NCI-H748 treated with DMSO at 0.1 percent for 48 hours (cell line): ENCODE results near the gene RNF215.

Experiments used
- DNase-seq: peaks from one replicate; lab custom pipeline; 2025; lab: John Stamatoyannopoulos, UW

Gene RNF215

DNA sequence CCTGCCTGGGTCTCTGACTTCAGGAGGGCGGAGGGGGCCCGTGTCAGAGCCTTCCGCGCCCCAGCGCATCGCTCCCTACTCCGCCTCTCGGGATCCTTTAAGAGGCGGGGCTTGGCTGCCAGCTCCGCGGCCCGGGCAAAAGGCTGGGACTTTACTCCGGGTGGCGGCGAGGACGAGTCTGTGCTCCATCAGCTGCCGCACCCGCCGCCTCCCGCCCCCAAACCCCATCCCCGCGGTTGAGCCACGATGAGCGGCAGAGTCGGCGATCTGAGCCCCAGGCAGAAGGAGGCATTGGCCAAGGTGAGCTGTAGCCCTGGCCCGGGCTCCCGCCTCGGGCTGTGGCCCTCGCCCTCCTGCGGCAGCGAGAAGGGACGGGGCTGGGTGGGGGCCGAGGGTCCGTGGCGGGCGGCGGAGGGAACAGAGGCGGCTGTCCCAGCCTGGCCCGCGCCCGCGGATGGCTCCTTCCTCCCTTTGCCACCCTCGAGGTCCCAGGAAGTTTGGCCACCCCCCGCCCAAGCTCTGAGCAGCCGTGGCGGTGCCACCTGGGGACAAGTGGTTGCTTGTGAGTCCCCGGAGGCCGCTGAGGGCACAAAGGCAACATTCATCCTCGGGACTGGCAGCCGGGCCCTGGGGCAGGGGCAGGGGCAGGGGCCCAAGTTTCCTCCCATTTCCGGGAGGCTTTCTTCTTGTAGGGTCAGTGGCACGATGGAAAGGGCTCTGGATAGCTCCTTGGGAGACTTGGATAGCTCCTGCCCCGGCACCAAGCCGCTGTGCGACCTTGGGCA is 9.9 kb upstream of the RNF215 start, which contains the start of gene SEC14L2:
TSS of gene SEC14L2 (plus strand) at position 148 of the 785 bp plus-strand sequence. CDS start at position 247, 99 bp downstream.
- peak; percentile 6 for DNase-seq

DNA sequence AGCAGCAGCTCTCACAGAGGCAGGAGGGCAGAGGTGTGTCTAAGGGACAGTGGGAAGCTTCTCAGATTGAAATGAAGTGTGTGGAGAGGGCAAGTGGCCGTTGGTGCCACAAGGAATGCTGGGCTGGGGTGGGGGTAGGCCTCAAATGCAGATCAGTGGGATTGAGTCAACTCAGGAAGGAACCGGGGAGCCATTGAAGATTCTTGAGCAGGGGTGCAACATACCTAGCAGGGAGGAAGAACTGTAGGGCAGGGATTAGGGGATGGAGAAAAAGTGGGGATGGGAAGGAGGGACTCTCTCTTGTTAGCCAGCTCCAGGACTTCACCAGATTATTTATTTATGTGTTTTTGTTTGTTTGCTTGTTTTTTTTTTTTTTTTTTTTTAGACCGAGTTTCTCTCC is 6.7 kb upstream of the RNF215 start:
- DNase-seq: no peak

DNA sequence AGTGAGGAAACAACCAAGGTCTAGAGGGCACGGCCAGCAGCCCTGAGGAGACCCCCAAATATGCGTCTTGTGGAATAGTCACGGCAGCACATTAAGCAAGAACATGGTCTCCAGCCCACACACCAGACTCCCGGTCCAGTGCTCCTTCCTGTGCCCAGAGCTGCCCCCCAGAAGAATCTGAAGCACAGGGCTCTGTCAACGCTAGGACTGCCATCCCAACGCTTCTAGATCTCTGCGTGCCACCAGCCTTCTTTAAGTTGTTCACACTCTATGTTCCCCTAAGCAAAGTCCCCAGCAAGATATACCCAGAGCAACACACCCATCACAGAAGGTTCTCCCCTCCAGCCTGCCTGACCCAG is 6.1 kb upstream of the RNF215 start:
- DNase-seq: no peak

DNA sequence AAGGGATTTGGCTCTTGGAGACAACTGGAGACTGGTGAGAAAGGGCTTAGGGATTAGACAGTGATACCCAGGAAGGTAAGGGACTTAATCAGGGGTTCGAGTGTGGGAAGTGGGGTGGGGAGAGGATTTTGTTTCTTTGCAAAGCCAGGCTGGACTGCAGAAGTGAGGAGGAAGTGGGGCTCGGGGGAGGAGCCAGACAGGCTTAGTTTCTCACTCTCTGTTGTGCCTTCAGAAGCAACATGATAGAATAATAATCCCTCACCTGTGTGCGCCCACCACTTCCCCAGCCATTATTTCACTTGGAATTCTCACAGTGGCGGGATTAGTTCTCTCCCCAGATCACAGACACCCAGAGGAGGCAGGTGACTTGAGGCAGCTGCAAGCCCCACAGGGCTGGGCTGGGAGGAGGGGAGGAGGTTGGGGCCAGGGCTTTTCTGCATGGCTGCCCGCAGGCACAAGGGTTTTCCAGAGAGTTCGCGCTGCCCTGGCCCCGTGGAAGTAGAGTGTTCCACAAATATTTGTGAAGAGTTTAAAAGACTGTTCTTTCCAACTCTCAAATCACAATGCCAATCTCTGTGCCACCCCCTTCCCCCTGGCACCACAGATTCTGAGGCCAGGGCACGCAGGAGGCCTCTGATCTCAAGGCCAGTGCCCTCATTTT is 5.6 kb upstream of the RNF215 start:
- DNase-seq: no peak

GRCh38 chr22:30390974-30391691 is 3.9 kb upstream of the RNF215 start:
- peak; percentile 10 for DNase-seq

- DNase-seq: no peak
Measured at GRCh38 chr22:30386608-30386959, 627 bp downstream of the RNF215 start.

- DNase-seq: no peak
Measured at GRCh38 chr22:30385942-30386341, 1.3 kb downstream of the RNF215 start.

GRCh38 chr22:30383061-30383460 is 4.2 kb downstream of the RNF215 start:
- no peak for DNase-seq

DNA sequence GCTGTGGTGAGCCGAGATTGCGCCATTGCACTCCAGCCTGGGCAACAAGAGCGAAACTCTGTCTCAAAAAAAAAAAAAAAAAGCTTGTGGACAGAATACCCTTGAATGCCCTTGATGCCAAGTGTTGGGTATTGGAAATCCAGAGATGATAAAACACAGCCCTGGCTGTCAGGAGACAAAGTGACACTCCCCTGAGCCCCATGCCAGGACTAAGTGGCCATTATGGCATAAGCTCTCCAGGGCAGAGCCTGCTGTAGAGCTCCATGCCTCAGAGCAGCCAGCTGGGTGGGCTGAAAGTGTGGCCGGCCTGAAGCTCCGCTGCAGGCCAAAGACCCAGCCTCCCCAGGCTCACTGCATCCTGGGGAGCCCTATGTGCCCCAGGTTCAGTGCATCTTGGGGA is 4.9 kb downstream of the RNF215 start:
- DNase-seq: no peak

GRCh38 chr22:30381264-30381663 is 5.9 kb downstream of the RNF215 start:
- DNase-seq: no peak

GRCh38 chr22:30380011-30380410 is 7.2 kb downstream of the RNF215 start:
- DNase-seq: no peak

DNA sequence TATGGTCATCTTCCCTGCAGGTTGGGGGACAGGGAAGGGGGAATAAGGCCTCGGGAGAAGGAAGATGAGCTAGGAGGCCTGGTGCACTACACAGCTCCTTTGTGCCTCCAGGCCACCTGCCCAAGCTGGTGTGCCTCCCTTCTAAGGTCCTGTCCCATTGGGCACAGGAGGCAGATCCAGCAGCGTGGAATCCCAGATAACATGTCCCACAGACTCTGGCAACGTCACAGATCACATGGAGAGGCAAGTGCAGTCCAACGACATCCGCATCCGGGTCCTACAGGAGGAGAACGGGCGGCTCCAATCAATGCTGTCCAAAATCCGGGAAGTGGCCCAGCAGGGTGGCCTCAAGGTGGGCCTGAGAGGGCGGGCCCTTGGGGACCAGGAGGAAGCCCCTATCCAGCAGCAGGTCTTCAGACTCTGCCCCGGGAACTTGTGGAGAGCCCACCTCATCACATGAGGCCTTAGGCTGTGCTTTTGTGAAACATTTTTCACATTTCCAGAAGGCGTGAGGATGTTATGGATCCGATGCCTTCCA is 11.8 kb downstream of the RNF215 start:
- DNase-seq: no peak

GRCh38 chr22:30373331-30374325 is 13.6 kb downstream of the RNF215 start:
- no peak for DNase-seq

GRCh38 chr22:30372915-30373314 is 14.3 kb downstream of the RNF215 start:
- no peak for DNase-seq

DNA sequence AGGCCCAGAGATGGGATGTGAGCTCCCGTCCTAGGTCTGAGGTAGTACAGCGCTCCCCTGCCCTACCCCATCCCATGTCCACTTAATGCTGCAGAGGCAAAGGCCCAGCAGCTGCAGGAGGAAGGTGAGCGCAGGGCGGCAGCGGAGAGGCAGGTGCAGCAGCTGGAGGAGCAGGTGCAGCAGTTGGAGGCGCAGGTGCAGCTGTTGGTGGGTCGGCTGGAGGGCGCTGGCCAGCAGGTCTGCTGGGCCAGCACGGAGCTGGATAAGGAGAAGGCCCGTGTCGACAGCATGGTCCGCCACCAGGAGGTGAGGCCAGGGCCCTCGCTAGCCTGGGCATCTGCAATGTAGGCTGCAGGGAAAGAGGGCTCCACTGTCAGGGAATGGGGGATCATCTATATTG is 15.2 kb downstream of the RNF215 start:
- DNase-seq: peak; percentile 4

DNA sequence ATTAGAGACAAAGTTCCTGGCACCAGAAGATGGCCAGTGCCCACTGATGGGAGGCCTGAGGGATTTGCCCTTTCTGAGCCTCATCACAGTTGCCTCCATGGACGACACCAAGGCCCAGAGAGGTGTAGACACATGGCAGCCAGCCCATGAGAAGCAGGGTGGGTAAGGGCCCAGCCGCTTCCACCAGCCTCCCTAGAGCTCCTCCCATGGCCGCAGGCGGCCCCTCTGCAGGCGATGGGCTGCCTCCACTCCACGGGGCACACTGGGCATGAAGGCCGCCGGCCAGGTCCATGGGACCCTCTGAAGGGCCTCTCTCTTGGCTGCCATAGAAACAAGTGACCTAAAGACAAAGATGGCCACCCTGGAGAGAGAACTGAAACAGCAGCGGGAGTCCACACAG is 15.9 kb downstream of the RNF215 start:
- no peak for DNase-seq

GRCh38 chr22:30370641-30371230 is 16.5 kb downstream of the RNF215 start:
- no peak for DNase-seq

- DNase-seq: no peak
Measured at GRCh38 chr22:30368420-30368819, 18.8 kb downstream of the RNF215 start.

- no peak for DNase-seq
Measured at GRCh38 chr22:30365891-30366290, 21.3 kb downstream of the RNF215 start.

DNA sequence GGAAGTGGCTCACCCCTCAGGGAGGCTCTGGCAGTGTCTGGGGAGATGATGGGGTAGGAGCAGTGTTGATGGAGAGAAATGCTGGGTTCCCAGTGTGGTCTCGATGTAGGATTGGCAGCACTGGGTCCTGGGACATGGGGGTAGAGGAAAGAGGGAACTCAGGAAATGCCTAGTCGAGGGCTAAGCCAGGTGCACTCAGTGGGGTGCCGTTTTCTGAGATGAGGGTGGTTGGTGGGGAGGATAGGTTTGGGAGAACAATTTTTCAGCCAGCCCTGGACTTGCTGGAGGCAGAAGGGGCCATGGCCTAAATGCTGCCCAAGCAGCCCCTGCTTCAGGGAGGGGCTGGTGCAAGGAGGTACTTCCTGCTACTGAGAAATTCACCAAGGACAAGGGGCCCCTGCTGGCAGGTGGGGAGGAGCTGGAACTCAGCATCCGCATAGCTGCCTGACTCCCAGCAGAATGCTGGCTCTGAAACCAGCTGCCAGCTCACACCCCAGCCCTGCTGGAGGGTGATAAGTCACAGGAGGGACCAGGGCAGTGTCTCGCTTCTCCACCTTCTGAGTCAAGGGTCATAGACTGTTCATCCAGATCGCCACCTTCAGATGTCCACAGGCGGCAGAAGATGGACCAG is 24.4 kb downstream of the RNF215 start:
- no peak for DNase-seq
